ENCODE results near the gene LRTM1.

GRCh38 chr3:54906763-54907162 lies 21.1 kb downstream of the LRTM1 start:
- TF ChIP-seq CTCF (IDR thresholded peaks at IDR 0.05; ENCODE audit: extremely low read depth in 1 of 2, insufficient read depth in 1 of 2, low read depth in 1 of 2, low read length in 2 of 2) (no peak), POLR2AphosphoS5 (IDR thresholded peaks at IDR 0.05; ENCODE audit: insufficient read depth, low read depth, low read length) (no peak), POLR2A (IDR thresholded peaks at IDR 0.05; ENCODE audit: low read depth, low read length) (no peak), MAX (IDR thresholded peaks at IDR 0.05; ENCODE audit: insufficient read depth, insufficient read length) (no peak), EZH2 (IDR thresholded peaks at IDR 0.05; ENCODE audit: borderline replicate concordance, low read depth, low read length, severe bottlenecking) (no peak), MYC (IDR thresholded peaks at IDR 0.05; ENCODE audit: low read depth, low read length) (no peak), JUN (IDR thresholded peaks at IDR 0.05; ENCODE audit: borderline replicate concordance, insufficient read depth, insufficient read length, low read depth) (no peak), GATA2 (IDR thresholded peaks at IDR 0.05; ENCODE audit: insufficient read depth, insufficient read length, low read depth, low read length) (no peak)
